ENCODE results near the gene DNASE1L2. TPM values are rescaled to one million over a fixed set of nuclear protein-coding genes. Genes with fewer than 3 reads are reported as not detected.

The DNASE1L2 gene
- total and polyA plus RNA-seq, 2 donors (not counting 1 experiment from before 2014, with no cell fraction given), result 0.34 to 0.99 TPM

GRCh38 chr16:2233046-2233775 lies 3.0 kb upstream of the DNASE1L2 start:
- Histone ChIP-seq H3K9me3 (ENCODE audit: control insufficient read depth, insufficient read depth, low read depth, low read length) (no peaks in the 10 kb centered on the region), H2AFZ (ENCODE audit: low read length) (no peak overlapping the region), H3K27me3 (ENCODE audit: control insufficient read depth, insufficient read depth, low read length) (no peaks in the 10 kb centered on the region), H4K20me1 (ENCODE audit: control insufficient read depth, extremely low read depth, insufficient read depth, low read length) (no peaks in the 10 kb centered on the region), H3K4me3 (replicated peaks in 1 of 4; ENCODE audit: control extremely low read depth in 1 of 4, insufficient read depth in 1 of 4, low read depth in 3 of 4, low read length in 4 of 4) (no peak overlapping the region), H3K4me2 (ENCODE audit: extremely low read depth, insufficient read depth, low read length) (no peak overlapping the region), H3K27ac (ENCODE audit: insufficient read depth, low read length) (no peak overlapping the region), H3K36me3 (ENCODE audit: control insufficient read depth, insufficient read depth, low read length) (peaks cover 38% of the 10 kb centered on the region), H3K79me2 (ENCODE audit: control insufficient read depth, insufficient read depth, low read length) (peaks cover 3% of the 10 kb centered on the region), H3K9ac (ENCODE audit: insufficient read depth, low read length) (no peak overlapping the region), H3K4me1 (ENCODE audit: control insufficient read depth, extremely low read depth, insufficient read depth, low read length) (peaks cover 2% of the 10 kb centered on the region)
- TF ChIP-seq CTCF (conservative IDR thresholded peaks at IDR 0.05 in 1 of 2, IDR thresholded peaks at IDR 0.05 in 1 of 2; ENCODE audit: low read depth in 1 of 2, low read length in 2 of 2) (no peak), EZH2 (IDR thresholded peaks at IDR 0.05; ENCODE audit: low read length, missing control alignments) (no peak)
- no peak for DNase-seq (ENCODE audit: low read depth in 2 of 2)

- Histone ChIP-seq H3K27ac (ENCODE audit: insufficient read depth, low read length) (no peak overlapping the region), H3K27me3 (ENCODE audit: control insufficient read depth, insufficient read depth, low read length) (no peaks in the 10 kb centered on the region), H2AFZ (ENCODE audit: low read length) (no peak overlapping the region), H3K4me2 (ENCODE audit: extremely low read depth, insufficient read depth, low read length) (no peak overlapping the region), H3K4me3 (replicated peaks in 1 of 4; ENCODE audit: control extremely low read depth in 1 of 4, insufficient read depth in 1 of 4, low read depth in 3 of 4, low read length in 4 of 4) (no peak overlapping the region), H3K79me2 (ENCODE audit: control insufficient read depth, insufficient read depth, low read length) (no peaks in the 10 kb centered on the region), H3K9me3 (ENCODE audit: control insufficient read depth, insufficient read depth, low read depth, low read length) (no peaks in the 10 kb centered on the region), H3K36me3 (ENCODE audit: control insufficient read depth, insufficient read depth, low read length) (peaks cover 35% of the 10 kb centered on the region), H3K4me1 (ENCODE audit: control insufficient read depth, extremely low read depth, insufficient read depth, low read length) (peaks cover 2% of the 10 kb centered on the region), H3K9ac (ENCODE audit: insufficient read depth, low read length) (no peak overlapping the region), H4K20me1 (ENCODE audit: control insufficient read depth, extremely low read depth, insufficient read depth, low read length) (no peaks in the 10 kb centered on the region)
- no peak for DNase-seq (ENCODE audit: low read depth in 2 of 2)
- TF ChIP-seq CTCF (conservative IDR thresholded peaks at IDR 0.05 in 1 of 2, IDR thresholded peaks at IDR 0.05 in 1 of 2; ENCODE audit: low read depth in 1 of 2, low read length in 2 of 2), result no peak
- TF ChIP-seq EZH2 (IDR thresholded peaks at IDR 0.05; ENCODE audit: low read length, missing control alignments), result no peak
Observed at GRCh38 chr16:2233872-2234812, 2.1 kb upstream of the DNASE1L2 start.

GRCh38 chr16:2234813-2235170 lies 1.5 kb upstream of the DNASE1L2 start:
- DNase-seq (ENCODE audit: low read depth in 2 of 2), result no peak
- no peaks in the 10 kb centered on the region for H4K20me1 ChIP-seq (ENCODE audit: control insufficient read depth, extremely low read depth, insufficient read depth, low read length)
- no peak overlapping the region for H3K27ac ChIP-seq (ENCODE audit: insufficient read depth, low read length)
- H3K4me1 ChIP-seq (ENCODE audit: control insufficient read depth, extremely low read depth, insufficient read depth, low read length), result peaks cover 2% of the 10 kb centered on the region
- H3K27me3 ChIP-seq (ENCODE audit: control insufficient read depth, insufficient read depth, low read length), result no peaks in the 10 kb centered on the region
- TF ChIP-seq EZH2 (IDR thresholded peaks at IDR 0.05; ENCODE audit: low read length, missing control alignments), result no peak
- TF ChIP-seq CTCF (conservative IDR thresholded peaks at IDR 0.05 in 1 of 2, IDR thresholded peaks at IDR 0.05 in 1 of 2; ENCODE audit: low read depth in 1 of 2, low read length in 2 of 2), result no peak
- H3K9ac ChIP-seq (ENCODE audit: insufficient read depth, low read length), result no peak overlapping the region
- peaks cover 30% of the 10 kb centered on the region for H3K36me3 ChIP-seq (ENCODE audit: control insufficient read depth, insufficient read depth, low read length)
- H3K4me3 ChIP-seq (replicated peaks in 1 of 4; ENCODE audit: control extremely low read depth in 1 of 4, insufficient read depth in 1 of 4, low read depth in 3 of 4, low read length in 4 of 4), result no peak overlapping the region
- H3K79me2 ChIP-seq (ENCODE audit: control insufficient read depth, insufficient read depth, low read length), result no peaks in the 10 kb centered on the region
- H2AFZ ChIP-seq (ENCODE audit: low read length), result no peak overlapping the region
- H3K4me2 ChIP-seq (ENCODE audit: extremely low read depth, insufficient read depth, low read length), result no peak overlapping the region
- no peaks in the 10 kb centered on the region for H3K9me3 ChIP-seq (ENCODE audit: control insufficient read depth, insufficient read depth, low read depth, low read length)

Data from fibroblast of lung (primary cell).